PFSK-1 (cell line): Measurements from ENCODE around the gene PTS.

ENCODE experiments used
- FOXP2 ChIP-seq: optimal IDR thresholded peaks from 2 replicates; pipeline ENCODE3; 2011; ENCODE audit warnings: borderline replicate concordance, control low read depth, inconsistent platforms; ENCODE audit not compliant: insufficient read depth; ENCODE audit errors: extremely low read length, extremely low read depth
- POLR2AphosphoS5 ChIP-seq: IDR thresholded peaks from 2 replicates; pipeline ENCODE4 v1.6.1; 2012; ENCODE audit warnings: low read depth, mild to moderate bottlenecking, control low read depth, low read length, moderate library complexity
- REST ChIP-seq, 2 experiments: IDR thresholded peaks; 2 replicates each; pipeline versions ENCODE4 v1.6.1 to v1.8.0; 2011 to 2012; ENCODE audit warnings: low read depth in 2 of 2, low read length in 2 of 2, control low read depth in 1 of 2, inconsistent platforms in 1 of 2, mild to moderate bottlenecking in 1 of 2, moderate library complexity in 1 of 2; ENCODE audit not compliant: insufficient read depth in 1 of 2
- SIN3A ChIP-seq: IDR thresholded peaks from 2 replicates; pipeline ENCODE4 v1.6.1; 2012; ENCODE audit warnings: mild to moderate bottlenecking, low read length, moderate library complexity, borderline replicate concordance; ENCODE audit not compliant: insufficient read depth
- TAF1 ChIP-seq: IDR thresholded peaks from 2 replicates; pipeline ENCODE4 v1.6.1; 2012; ENCODE audit warnings: low read length, control low read depth, borderline replicate concordance; ENCODE audit not compliant: insufficient read depth

Gene PTS

DNA sequence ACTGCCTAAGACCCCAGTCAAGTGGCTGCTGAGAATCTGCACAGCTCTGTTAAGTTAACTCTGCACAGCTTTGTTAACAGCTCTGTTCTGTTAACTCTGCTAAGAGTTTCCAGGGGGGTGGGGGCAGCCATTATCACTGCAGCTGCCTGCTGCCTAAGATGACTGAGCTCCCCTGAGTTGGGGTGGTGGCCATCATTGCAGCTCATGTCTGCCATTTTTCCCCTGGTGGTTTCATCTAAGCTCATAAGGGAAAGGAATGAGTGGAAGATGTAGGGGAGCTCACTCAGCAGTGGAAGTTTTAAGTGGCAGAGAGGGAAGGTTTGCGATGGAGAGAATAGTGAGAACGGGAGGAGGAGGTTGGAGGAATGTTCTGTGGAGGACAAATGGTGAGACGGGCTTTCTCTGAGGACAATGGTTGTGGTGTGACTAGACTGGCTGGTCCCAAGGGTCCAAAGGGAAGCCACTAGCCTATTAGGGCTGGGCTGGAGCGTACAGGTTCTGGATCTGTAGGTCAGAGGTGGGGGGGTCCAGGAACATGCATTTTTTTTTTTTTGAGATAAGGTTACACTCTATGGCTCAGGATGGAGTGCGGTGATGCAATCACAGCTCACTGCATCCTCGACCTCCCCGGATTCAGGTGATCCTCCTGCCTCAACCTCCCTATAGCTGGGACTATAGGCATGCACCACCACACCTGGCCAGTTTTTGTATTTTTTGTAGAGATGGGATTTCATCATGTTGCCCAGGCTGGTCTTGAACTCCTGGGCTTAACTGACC lies 48.0 kb downstream of the PTS start:
- TF ChIP-seq TAF1 (no peak), SIN3A (no peak), POLR2AphosphoS5 (no peak), FOXP2 (no peak), REST (IDR thresholded peaks at IDR 0.05; ENCODE audit: insufficient read depth in 1 of 2, low read depth in 2 of 2, low read length in 2 of 2) (no peak)

GRCh38 chr11:112277029-112277428 lies 50.8 kb downstream of the PTS start:
- TF ChIP-seq TAF1 (no peak), REST (IDR thresholded peaks at IDR 0.05; ENCODE audit: insufficient read depth in 1 of 2, low read depth in 2 of 2, low read length in 2 of 2) (no peak), SIN3A (no peak), FOXP2 (no peak), POLR2AphosphoS5 (no peak)

- TF ChIP-seq REST (IDR thresholded peaks at IDR 0.05; ENCODE audit: insufficient read depth in 1 of 2, low read depth in 2 of 2, low read length in 2 of 2) (no peak), POLR2AphosphoS5 (no peak)
Observed at GRCh38 chr11:112277941-112278340, 51.7 kb downstream of the PTS start.

DNA sequence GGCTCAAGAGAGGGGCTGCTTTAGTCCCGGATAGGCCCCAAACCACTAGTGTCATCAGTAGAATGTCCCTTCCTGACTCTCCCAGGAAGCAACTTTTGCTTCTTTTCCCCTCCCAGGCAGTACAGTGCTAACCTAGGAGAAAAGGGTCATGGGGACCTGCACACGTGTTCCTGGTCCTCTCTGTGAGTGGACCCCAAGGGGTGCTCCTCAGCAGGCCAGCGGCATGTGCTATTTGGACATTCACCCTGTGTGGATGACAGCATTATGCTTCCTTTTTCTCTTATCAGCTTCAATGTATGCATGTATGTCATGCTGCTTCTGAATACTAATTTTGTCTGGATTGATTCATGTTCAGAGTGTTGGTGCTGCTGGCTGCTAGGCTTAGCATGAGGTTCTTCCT lies 52.6 kb downstream of the PTS start:
- TF ChIP-seq FOXP2 (no peak), TAF1 (no peak), REST (IDR thresholded peaks at IDR 0.05; ENCODE audit: insufficient read depth in 1 of 2, low read depth in 2 of 2, low read length in 2 of 2) (no peak), SIN3A (no peak), POLR2AphosphoS5 (no peak)

DNA sequence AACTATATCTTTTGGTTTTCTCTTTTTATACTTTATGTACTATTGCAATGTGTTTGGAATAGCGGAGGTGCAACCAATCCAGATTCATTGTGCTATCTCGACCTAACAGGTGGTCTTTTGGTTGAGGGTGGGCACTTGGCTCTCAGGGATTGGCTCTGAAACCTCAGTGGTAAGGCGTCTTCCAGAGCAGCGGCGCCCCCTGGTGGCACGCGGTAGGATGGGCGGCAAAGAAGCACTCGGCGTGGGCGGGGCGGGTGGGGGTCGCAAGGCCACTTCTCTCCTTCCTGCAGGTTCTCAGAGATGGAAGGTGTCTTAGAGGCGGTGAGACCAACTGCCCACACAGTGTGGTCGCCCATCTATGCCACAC lies 53.7 kb downstream of the PTS start:
- TF ChIP-seq REST (IDR thresholded peaks at IDR 0.05; ENCODE audit: insufficient read depth in 1 of 2, low read depth in 2 of 2, low read length in 2 of 2) (no peak), SIN3A (no peak), POLR2AphosphoS5 (no peak), TAF1 (no peak)
